GM21360 (cell line): ENCODE results near the gene UMODL1.
"Not testable (repeated sequence)": the region's sequence is repeated elsewhere in the genome, so short reads cannot be mapped to it uniquely, and the experiment has no call there.

Experiments used
- ATAC-seq: cut with Tn5 transposase; IDR thresholded peaks from one replicate; pipeline ENCODE4 v1.9.1; 2021; ENCODE audit warnings: mild to moderate bottlenecking, moderate library complexity; ENCODE audit not compliant: unreplicated experiment

Gene UMODL1

DNA sequence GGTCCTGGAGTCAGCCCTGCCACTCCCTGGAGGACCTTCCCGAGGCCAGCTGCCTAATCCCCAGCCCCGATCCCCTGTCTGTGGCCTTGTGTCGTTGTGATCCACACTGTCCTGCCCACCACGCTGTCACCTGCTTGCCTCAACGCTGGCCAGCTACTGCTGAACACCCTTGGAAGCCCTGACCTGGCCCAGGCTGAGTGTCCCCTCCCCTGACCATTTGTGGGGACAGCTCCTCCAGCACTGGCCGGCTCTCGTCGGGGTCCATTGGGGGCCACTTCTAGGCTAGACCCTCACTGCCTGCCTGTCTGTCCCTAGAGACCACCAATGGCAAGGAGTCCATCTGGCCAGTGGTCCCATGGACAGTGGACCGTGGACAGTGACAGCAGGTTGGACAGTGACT is 12.0 kb upstream of the UMODL1 start:
- ATAC-seq: no peak

- no peak for ATAC-seq
Measured at GRCh38 chr21:42059721-42060120, 11.4 kb upstream of the UMODL1 start.

DNA sequence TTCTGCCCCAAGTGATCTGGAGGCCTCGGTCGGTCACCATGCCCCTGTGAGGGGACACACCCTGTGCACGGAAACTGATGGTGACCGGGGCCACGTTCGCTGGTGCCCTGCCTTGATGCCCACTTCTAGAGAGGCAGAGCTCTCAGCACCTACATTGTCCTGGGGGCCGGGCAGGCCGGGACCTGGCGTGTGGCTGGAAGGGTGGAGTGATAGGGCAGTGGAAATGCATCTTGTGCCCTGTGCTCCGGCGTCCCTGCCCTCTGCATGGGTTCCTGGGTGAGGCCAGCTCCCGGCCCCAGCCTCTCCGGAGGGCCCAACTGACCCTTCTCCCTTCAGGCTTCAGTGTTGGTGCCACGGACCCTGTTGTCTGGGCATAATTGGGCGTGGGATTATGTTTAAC is 11.0 kb upstream of the UMODL1 start:
- no peak for ATAC-seq

GRCh38 chr21:42061195-42061985 is 9.7 kb upstream of the UMODL1 start:
- peak; percentile 33 for ATAC-seq

DNA sequence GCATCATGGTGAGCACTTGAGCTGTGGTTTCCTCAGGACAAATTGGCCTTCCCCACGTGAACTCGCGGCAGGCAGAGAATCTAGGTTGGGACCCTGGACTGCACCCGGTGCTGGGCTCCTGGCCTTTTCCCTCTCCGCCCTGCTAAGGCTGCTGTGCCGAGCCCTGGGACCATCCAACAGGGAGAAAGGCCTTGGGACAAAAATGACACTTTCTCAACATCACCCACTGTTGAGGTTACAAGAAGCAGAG is 9.2 kb upstream of the UMODL1 start:
- ATAC-seq: no peak

DNA sequence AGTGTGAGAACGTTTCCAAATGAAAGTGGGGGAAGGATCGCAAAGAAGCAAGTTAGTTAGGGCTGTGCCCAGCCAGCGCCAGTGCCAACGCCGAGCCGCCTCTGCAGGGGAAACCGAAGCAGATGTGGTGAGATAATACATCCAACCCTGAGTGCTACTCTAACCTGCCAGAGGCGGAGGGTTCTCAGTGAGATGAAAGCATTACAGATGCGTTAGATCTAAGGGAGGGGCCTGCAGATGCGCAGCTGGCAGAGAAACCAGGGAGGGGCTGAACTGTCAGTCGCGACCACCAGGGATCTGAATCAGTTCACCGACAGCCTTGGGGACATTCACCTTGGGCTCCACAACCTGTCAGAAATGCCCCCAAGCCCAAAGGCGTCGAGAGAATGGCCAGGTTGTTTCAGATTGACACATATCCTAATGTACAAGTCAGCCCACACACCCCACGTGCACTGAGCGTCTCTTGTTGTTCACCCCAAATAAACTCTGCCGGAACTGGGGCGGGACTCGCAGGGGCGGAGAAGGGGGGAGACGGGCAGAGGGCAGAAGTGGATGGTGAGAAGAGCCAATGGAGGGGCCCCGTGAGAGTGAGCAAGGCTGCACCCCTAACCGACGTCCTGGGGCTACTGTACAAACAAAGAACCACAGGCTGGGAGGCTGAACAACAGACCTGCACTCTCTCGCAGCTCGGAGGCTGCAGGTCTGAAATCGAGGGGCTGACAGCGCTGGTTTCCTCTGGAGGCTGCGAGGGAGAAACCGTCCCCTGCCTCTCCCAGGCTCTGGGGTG is 8.7 kb upstream of the UMODL1 start:
- peak; percentile 51 for ATAC-seq

- ATAC-seq: no peak
Measured at GRCh38 chr21:42063191-42063570, 7.9 kb upstream of the UMODL1 start.

DNA sequence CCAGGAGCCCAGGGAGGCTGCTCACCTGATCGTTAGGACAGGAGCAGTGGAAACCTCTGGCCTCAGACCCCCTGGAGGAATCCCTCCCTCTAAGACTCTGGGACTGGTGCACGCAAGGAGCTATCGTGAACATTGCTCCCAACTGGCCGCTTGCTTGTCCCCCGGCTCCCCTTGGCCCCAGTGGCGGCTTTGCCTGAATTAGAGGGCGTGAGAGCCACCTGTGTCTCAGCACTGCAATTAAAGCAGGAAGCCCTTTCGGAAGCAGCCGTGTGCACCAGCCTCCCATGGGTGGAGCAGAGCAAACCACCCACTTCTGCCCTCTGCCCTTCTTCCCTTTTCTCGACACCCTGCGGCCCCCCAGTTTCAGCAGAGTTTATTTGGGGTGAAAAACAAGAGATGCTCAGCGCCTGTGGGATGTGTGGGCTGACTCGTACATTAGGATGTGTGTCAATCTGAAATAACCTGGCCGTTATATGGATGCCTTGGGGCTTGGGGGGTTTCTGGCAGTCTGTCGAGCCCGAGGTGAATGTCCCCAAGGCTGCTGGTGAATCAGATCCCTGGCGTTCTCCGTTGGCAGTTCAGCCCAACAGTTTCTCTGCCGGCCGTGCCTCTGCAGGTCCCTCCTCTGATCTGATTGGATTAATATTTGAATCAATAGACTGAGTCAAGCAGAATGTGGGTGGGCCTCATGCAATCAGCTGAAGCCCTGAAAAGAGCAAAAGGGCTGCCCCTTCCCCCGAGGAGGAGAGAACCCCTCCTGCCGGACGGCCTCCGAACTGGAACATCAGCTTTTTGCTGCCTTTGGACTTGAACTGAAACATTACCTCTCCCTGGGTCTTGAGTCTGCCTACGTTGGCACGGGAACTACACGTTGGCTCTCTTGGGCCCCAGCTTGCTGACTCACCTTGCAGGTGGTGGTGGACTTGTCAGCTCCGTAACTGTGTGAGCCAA is 7.3 kb upstream of the UMODL1 start:
- ATAC-seq: no peak

DNA sequence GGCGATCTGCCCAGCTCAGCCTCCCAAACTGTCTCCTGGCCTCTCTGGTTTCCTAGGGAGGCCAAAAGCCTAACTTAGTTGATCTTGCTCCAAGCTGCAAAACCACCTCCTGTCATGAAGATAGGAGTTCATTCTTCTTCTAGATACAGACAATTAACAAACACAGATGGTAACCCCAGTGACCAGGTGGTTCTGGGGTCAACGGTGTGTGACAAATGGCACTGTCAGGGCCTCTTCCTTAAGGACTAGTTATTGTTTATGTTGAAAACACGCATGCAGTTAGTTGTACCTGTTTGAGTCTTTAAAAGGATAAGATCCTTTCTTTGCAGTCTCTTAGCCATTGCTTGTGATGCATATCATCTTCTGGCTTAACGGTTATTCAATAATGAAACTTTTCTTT is 4.6 kb upstream of the UMODL1 start:
- ATAC-seq: no peak

- ATAC-seq: no peak
Measured at GRCh38 chr21:42067531-42068255, 3.4 kb upstream of the UMODL1 start.

DNA sequence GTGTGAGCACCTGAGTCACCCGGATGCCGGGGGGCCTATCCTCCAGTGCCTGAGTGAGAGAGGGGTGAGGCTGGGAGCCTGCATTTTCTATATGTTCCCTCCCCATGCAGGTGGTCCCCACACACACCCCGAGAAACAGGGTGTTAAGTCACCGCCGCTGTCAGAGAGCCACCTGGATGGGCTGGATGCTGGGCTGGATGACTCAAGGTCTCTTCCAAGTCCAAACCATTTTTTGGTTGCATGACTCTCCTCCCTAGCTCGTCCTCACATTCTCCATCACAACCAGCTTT is 2.9 kb upstream of the UMODL1 start:
- no peak for ATAC-seq

DNA sequence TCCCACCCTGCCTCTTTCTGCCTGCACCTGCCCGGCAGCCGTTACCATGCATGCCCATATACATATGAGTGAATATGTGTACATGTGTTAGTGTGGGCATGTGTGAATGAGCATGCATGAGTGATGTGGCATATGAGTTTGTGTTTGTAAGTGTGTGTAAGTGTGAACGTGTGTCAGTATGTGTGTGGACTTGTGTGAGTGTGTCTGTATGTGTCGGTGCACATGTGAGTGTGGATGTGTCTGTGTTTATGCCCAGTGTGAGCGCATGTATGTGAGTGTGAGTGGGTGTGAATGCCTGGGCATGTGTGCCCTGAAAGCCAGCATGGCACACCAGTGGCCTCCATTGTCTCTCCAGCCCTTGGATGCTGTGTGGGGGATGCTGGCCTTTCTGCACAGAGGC is 2.5 kb upstream of the UMODL1 start:
- no peak for ATAC-seq

- no peak for ATAC-seq
Measured at GRCh38 chr21:42069327-42069726, 1.8 kb upstream of the UMODL1 start.

DNA sequence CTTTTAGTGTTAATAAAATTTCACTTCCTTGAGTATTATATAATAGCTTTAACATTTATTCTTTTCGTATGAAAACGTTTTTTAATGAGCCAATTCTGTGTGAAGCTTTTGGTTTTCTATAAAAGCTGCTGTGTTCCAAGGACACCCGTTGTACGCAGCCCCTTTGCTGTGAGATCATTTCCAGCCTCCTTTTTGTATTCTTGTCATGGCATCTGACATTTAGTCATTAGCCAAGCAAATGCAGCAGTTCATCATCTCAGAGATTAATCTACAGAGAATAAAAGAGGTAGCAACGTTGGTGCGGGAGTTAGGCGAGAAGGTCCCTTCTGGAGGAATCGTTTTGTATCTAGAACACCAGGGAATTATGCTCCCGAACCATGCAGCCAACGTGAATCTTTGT is 1.3 kb upstream of the UMODL1 start:
- ATAC-seq: no peak

DNA sequence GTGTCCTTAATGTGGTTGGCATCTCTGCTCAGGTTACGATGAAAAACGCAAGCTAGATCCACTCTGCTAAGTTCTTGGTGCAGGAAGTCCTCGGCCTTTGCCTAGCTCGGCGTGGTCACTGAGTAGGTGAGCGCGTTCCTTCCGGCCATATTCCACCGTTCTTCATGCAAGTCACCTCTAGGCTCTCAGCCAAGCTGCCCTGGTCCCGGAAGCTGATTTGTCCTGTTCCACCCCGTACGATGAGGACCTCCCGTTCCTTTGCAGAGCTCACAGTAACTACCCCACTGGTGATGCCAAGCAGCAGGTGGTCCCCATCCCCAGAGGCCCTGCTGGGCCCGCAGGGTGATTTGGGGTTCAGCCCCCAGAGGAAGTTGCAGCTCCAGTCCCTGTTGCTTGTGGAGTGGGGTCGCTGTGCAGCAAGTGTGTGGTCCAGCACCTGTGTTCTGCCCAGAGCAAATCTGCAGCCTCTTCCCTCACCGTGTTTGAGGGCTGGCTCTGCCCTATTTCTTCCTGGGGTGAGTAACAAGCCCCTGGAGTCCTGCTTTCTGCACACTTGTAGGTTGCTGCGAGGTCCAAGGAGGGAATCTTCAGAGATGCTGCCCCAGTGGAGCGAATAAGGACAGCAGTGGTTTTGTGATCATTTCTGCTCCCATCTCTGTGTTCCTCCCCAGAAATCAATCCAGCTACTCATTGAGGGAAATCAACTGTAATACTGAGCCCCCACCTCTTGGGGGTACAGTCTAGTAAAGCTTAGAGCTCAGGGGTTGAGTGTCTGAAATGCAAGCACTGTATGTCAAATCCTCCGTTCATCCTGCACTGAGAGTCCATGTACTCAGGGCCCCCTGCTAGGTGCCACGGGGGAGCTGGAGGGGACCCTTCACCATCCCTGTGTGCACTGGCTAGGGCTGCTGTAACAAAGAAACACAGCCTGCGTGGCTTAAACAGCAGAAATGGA is 2.3 kb downstream of the UMODL1 start:
- no peak for ATAC-seq

DNA sequence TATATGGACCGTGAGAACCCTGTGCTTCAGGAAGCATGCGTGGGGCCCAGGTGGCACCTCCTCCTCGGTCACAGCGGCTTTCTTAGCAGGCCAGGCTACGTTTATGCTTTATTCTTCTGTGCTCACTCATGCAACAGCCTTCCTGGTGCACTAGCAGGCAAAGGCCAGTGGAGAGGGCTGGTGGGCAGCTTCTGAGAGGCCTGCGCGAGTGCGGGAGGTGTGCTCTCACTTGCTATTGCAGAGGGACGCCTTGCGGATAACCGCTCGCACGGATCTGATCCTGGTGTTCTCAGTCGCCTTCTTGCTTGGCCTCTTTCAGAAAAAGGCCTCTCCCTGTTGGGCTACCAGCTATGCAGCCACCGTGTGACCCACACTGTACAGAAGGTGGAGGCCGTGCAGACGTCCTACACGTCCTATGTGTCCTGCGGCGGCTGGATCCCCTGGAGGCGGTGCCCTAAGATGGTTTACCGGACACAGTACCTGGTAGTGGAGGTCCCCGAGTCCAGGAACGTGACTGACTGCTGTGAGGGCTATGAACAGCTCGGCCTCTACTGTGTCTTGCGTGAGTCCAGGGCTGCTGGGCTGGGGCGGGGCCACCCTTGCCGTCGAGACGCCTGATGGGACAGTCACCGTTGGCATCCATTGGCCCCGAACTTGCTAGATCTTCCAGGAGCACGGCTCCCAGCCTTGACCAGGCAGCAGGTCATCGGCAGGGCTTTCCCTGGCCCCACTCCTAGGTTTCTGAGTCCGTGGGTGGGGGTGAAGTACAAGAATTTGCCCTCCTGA is 4.8 kb downstream of the UMODL1 start:
- no peak for ATAC-seq

DNA sequence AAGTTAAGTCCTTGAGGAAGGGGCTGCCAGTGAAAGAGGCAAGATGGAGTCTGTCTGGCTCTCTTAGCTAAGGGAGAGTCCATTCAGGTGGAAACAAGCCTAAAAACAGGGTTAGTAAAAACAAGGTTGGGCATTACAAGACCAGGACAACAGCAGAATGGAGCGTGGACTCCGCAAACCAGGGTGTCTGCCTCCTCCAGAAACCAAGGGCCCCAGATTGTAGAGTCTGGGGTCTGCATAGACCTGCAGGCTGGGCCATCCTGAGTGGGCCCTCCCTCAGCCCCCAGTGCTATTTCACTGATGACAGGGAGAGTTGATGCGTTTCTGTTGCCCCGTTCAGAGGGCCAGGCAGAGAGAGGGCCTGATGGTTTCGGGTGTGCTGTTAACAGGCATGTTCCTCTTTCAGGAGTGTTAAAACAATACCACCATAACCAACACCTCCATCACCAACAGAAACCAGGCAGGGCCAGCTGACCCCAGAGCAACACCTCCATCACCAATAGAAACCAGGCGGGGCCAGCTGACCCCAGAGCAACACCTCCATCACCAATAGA is 6.6 kb downstream of the UMODL1 start:
- ATAC-seq: not testable (repeated sequence)

DNA sequence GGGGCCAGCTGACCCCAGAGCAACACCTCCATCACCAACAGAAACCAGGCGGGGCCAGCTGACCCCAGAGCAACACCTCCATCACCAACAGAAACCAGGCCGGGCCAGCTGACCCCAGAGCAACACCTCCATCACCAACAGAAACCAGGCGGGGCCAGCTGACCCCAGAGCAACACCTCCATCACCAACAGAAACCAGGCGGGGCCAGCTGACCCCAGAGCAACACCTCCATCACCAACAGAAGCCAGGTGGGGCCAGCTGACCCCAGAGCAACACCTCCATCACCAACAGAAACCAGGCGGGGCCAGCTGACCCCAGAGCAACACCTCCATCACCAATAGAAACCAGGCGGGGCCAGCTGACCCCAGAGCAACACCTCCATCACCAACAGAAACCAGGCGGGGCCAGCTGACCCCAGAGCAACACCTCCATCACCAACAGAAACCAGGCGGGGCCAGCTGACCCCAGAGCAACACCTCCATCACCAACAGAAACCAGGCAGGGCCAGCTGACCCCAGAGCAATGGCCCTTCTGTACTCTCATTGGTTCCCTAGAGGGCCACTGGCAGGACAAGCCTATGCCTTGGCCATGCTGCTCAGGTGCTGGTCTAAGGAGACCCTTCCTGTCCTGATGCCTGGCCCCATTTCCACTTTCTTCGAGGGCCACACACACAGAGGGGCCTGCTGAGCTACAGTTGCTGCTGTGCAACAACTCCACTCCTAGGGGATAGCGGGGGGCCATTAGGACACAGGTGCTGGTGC is 7.3 kb downstream of the UMODL1 start:
- ATAC-seq: not testable (repeated sequence)
